Kidney tubule cell (primary cell): ENCODE measurements around the gene FEZF2.

ENCODE experiments used
- DNase-seq: peaks from one replicate; pipeline ENCODE4 v3.0.0-alpha.2; 2018; ENCODE audit warnings: low spot score

The FEZF2 gene

GRCh38 chr3:62329971-62330370, 43.4 kb downstream of the FEZF2 start:
- DNase-seq: no peak

GRCh38 chr3:62325896-62326295, 47.5 kb downstream of the FEZF2 start:
- DNase-seq: no peak

- DNase-seq: peak; percentile 37
Observed at GRCh38 chr3:62323241-62323640, 50.1 kb downstream of the FEZF2 start.
